IMR-90 (cell line): ENCODE results near the gene IMPG1.

ENCODE experiments used
- FOS ChIP-seq: fragments of 150-350 bp; IDR thresholded peaks from 2 replicates; pipeline ENCODE4 v1.6.1; 2016; ENCODE audit warnings: low read depth, low read length
- MAFK ChIP-seq: IDR thresholded peaks from 2 replicates; pipeline ENCODE4 v1.6.1; 2012; ENCODE audit warnings: low read depth, low read length, improper control_type of control experiment
- POLR2A ChIP-seq: IDR thresholded peaks from 2 replicates; pipeline ENCODE4 v1.6.1; 2012; ENCODE audit warnings: mild to moderate bottlenecking, low read depth, low read length
- RAD21 ChIP-seq: IDR thresholded peaks from 2 replicates; pipeline ENCODE4 v1.6.1; 2012; ENCODE audit warnings: low read length, improper control_type of control experiment
- TF ChIP-seq, protein P1 (sequence below): conservative IDR thresholded peaks from 2 replicates; pipeline ENCODE4 v1.5.1; 2012; ENCODE audit warnings: mild to moderate bottlenecking, low read depth, low read length, improper control_type of control experiment

DNA sequence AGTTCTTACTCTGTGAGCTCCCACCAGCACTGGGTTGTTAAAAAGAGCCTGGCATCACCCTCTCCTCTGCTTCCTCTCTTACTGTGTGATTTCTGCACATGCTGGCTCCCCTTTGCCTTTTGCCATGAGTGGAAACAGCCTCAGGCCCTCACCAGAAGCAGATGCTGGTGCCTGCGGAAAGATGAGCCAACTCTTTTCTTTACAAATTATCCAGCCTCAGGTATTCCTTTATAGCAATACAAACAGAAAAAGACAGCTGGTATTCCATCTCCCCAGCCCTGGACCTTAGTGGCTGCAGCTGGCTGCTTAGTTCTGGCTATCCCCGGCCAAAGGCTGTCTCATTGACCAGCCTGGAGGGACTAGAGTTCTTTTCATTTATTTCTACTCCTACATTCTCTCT, 129.1 kb downstream of the IMPG1 start:
- TF ChIP-seq FOS (no peak), POLR2A (no peak), MAFK (no peak), RAD21 (no peak)
- TF ChIP-seq, protein P1, sequence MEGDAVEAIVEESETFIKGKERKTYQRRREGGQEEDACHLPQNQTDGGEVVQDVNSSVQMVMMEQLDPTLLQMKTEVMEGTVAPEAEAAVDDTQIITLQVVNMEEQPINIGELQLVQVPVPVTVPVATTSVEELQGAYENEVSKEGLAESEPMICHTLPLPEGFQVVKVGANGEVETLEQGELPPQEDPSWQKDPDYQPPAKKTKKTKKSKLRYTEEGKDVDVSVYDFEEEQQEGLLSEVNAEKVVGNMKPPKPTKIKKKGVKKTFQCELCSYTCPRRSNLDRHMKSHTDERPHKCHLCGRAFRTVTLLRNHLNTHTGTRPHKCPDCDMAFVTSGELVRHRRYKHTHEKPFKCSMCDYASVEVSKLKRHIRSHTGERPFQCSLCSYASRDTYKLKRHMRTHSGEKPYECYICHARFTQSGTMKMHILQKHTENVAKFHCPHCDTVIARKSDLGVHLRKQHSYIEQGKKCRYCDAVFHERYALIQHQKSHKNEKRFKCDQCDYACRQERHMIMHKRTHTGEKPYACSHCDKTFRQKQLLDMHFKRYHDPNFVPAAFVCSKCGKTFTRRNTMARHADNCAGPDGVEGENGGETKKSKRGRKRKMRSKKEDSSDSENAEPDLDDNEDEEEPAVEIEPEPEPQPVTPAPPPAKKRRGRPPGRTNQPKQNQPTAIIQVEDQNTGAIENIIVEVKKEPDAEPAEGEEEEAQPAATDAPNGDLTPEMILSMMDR, result no peak
